DND-41 (cell line): ENCODE measurements around the gene TRPC4AP.

Source experiments
- ATAC-seq: fragments of 200-7000 bp; cut with Tn5 transposase; 3 replicates; pipeline ENCODE4 v1.9.1; 2021; ENCODE audit warnings: low read depth; ENCODE audit not compliant: insufficient read depth
- DNase-seq: peaks from one replicate; pipeline ENCODE4 v3.0.0-alpha.2; 2020
- H2AFZ ChIP-seq: 2 replicates; pipeline ENCODE4 v1.6.0; 2012; ENCODE audit warnings: low read depth, low read length
- H3K27ac ChIP-seq: 2 replicates; pipeline ENCODE4 v1.5.1; 2012; ENCODE audit warnings: low read length, inconsistent platforms
- H3K27me3 ChIP-seq: fragments of 200-600 bp; sonication (generic); 2 replicates; pipeline ENCODE4 v1.6.0; 2012; ENCODE audit warnings: low read length, mild to moderate bottlenecking, inconsistent platforms; ENCODE audit not compliant: insufficient read depth, poor library complexity
- H3K36me3 ChIP-seq: 2 replicates; pipeline ENCODE4 v1.5.1; 2012; ENCODE audit warnings: low read length, inconsistent platforms; ENCODE audit not compliant: insufficient read depth
- H3K4me1 ChIP-seq: 2 replicates; pipeline ENCODE4 v1.5.1; 2012; ENCODE audit warnings: mild to moderate bottlenecking, low read length; ENCODE audit not compliant: insufficient read depth
- H3K4me2 ChIP-seq: 2 replicates; pipeline ENCODE4 v1.6.0; 2012; ENCODE audit warnings: mild to moderate bottlenecking, moderate library complexity, low read length, inconsistent platforms; ENCODE audit not compliant: insufficient read depth
- H3K4me3 ChIP-seq, 2 experiments: fragments of 200-600 bp in 1 of 2; shearing (Covaris generic) in 1 of 2; 2 replicates each; pipeline ENCODE4 v1.5.1; 2012 to 2016; ENCODE audit warnings: inconsistent platforms in 2 of 2, low read length in 2 of 2, mild to moderate bottlenecking in 2 of 2, low read depth in 1 of 2, moderate library complexity in 1 of 2
- H3K79me2 ChIP-seq: 2 replicates; pipeline ENCODE4 v1.6.0; 2012; ENCODE audit warnings: low read length, inconsistent platforms; ENCODE audit not compliant: insufficient read depth
- H3K9ac ChIP-seq: 2 replicates; pipeline ENCODE4 v1.6.0; 2012; ENCODE audit warnings: low read depth, mild to moderate bottlenecking, inconsistent platforms, low read length, moderate library complexity
- H3K9me3 ChIP-seq: 2 replicates; pipeline ENCODE4 v1.5.1; 2012; ENCODE audit warnings: low read length, moderate library complexity, mild to moderate bottlenecking, inconsistent platforms; ENCODE audit not compliant: insufficient read depth, severe bottlenecking
- H4K20me1 ChIP-seq: 2 replicates; pipeline ENCODE4 v1.6.0; 2012; ENCODE audit warnings: low read length; ENCODE audit not compliant: insufficient read depth
- CTCF ChIP-seq: IDR thresholded peaks from 2 replicates; pipeline ENCODE4 v1.5.1; 2012; ENCODE audit warnings: borderline replicate concordance, low read length, moderate library complexity, mild to moderate bottlenecking; ENCODE audit not compliant: poor library complexity, severe bottlenecking; ENCODE audit errors: extremely low read depth
- EZH2 ChIP-seq: IDR thresholded peaks from 3 replicates; pipeline ENCODE4 v1.6.1; 2012; ENCODE audit warnings: borderline replicate concordance, low read depth, mild to moderate bottlenecking, moderate library complexity, low read length, inconsistent platforms; ENCODE audit not compliant: severe bottlenecking

The TRPC4AP gene

GRCh38 chr20:35018590-35019371 lies 73.8 kb downstream of the TRPC4AP start:
- H3K4me2 ChIP-seq: no peak overlapping the region
- 0 out of 2 replicates have a peak, but pooled peaks cover 3% of the 10 kb centered on the region for H3K79me2 ChIP-seq
- H3K9me3 ChIP-seq: no peaks in the 10 kb centered on the region
- peaks cover 99% of the 10 kb centered on the region for H3K36me3 ChIP-seq
- H3K27ac ChIP-seq: no peak overlapping the region
- peak; percentile 3 for DNase-seq
- no peak overlapping the region for H2AFZ ChIP-seq
- TF ChIP-seq CTCF (no peak), EZH2 (no peak)
- no peaks in the 10 kb centered on the region for H3K27me3 ChIP-seq
- no peaks in the 10 kb centered on the region for H3K4me1 ChIP-seq
- H4K20me1 ChIP-seq: peaks cover 23% of the 10 kb centered on the region; the same call in 1 of the 2 replicates
- H3K4me3 ChIP-seq: no peak overlapping the region
- no peak for ATAC-seq
- H3K9ac ChIP-seq: no peak overlapping the region

GRCh38 chr20:35017099-35017835 lies 75.3 kb downstream of the TRPC4AP start:
- H3K9me3 ChIP-seq: no peaks in the 10 kb centered on the region
- H4K20me1 ChIP-seq: peaks cover 25% of the 10 kb centered on the region; the same call in 1 of the 2 replicates
- no peaks in the 10 kb centered on the region for H3K4me1 ChIP-seq
- TF ChIP-seq EZH2: no peak
- no peak for TF ChIP-seq CTCF
- H3K9ac ChIP-seq: no peak overlapping the region
- 0 out of 2 replicates have a peak, but pooled peaks cover 3% of the 10 kb centered on the region for H3K79me2 ChIP-seq
- DNase-seq: no peak
- ATAC-seq: no peak
- no peak overlapping the region for H3K27ac ChIP-seq
- H3K4me3 ChIP-seq: no peak overlapping the region
- no peak overlapping the region for H3K4me2 ChIP-seq
- H2AFZ ChIP-seq: no peak overlapping the region
- H3K36me3 ChIP-seq: peaks cover 99% of the 10 kb centered on the region
- no peaks in the 10 kb centered on the region for H3K27me3 ChIP-seq

GRCh38 chr20:35015863-35016193 lies 76.8 kb downstream of the TRPC4AP start:
- Histone ChIP-seq H3K4me2 (no peak overlapping the region), H3K36me3 (peaks cover 99% of the 10 kb centered on the region)

More at GRCh38 chr20:35015863-35016193, 76.8 kb downstream of the TRPC4AP start:
- 0 out of 2 replicates have a peak, but pooled peaks cover 3% of the 10 kb centered on the region for H3K79me2 ChIP-seq
- no peak for TF ChIP-seq EZH2
- TF ChIP-seq CTCF: no peak
- no peak overlapping the region for H2AFZ ChIP-seq
- no peak overlapping the region for H3K4me3 ChIP-seq
- ATAC-seq (no peak), DNase-seq (no peak)
- no peaks in the 10 kb centered on the region for H3K9me3 ChIP-seq
- no peaks in the 10 kb centered on the region for H3K4me1 ChIP-seq
- H4K20me1 ChIP-seq: peaks cover 24% of the 10 kb centered on the region; the same call in 1 of the 2 replicates
- H3K9ac ChIP-seq: no peak overlapping the region
- H3K27me3 ChIP-seq: no peaks in the 10 kb centered on the region
- no peak overlapping the region for H3K27ac ChIP-seq
